Naive B cell (primary cell): ENCODE measurements around the gene CTSD. TPM values are rescaled to one million over a fixed set of nuclear protein-coding genes. Genes with fewer than 3 reads are reported as not detected.

Experiments
- ATAC-seq, 2 donors: fragments of 150-1000 bp; cut with Tn5 transposase; 2 replicates each; pipeline ENCODE4 v1.10.0; 2021; ENCODE audit warnings: low read depth in 2 of 2, mild to moderate bottlenecking in 2 of 2, moderate library complexity in 2 of 2
- DNase-seq: peaks from one replicate; pipeline ENCODE4 v3.0.0; 2022
- H3K27ac Mint-ChIP-seq, 6 donors: one replicate each; pipeline ENCODE4 v1.8.0; 2020 to 2022; ENCODE audit warnings: mild to moderate bottlenecking in 6 of 6, mixed read lengths in 6 of 6, moderate library complexity in 5 of 6, inconsistent platforms in 2 of 6
- H3K27me3 Mint-ChIP-seq, 3 donors: one replicate each; pipeline ENCODE4 v1.8.0; 2021 to 2022; ENCODE audit warnings: mixed read lengths in 3 of 3, mild to moderate bottlenecking in 1 of 3
- H3K36me3 Mint-ChIP-seq, 2 donors: one replicate each; pipeline ENCODE4 v1.8.0; 2020 to 2022; ENCODE audit warnings: mixed read lengths in 2 of 2, inconsistent platforms in 1 of 2, mild to moderate bottlenecking in 1 of 2
- H3K4me1 Mint-ChIP-seq, 3 donors: one replicate each; pipeline ENCODE4 v1.8.0; 2020 to 2022; ENCODE audit warnings: mixed read lengths in 3 of 3, inconsistent platforms in 1 of 3, mild to moderate bottlenecking in 1 of 3, moderate library complexity in 1 of 3
- H3K4me3 Mint-ChIP-seq, 8 donors: one replicate each; pipeline ENCODE4 v1.8.0; 2020 to 2022; ENCODE audit warnings: mild to moderate bottlenecking in 8 of 8, mixed read lengths in 8 of 8, moderate library complexity in 8 of 8, inconsistent platforms in 2 of 8
- H3K9me3 Mint-ChIP-seq, 7 donors: one replicate each; pipeline ENCODE4 v1.8.0; 2020 to 2022; ENCODE audit warnings: mixed read lengths in 7 of 7, mild to moderate bottlenecking in 5 of 7, inconsistent platforms in 2 of 7, moderate library complexity in 1 of 7
- polyA plus RNA-seq, 6 donors: library from polyadenylated mRNA; unstranded; fragments of 300-500 nt; fragmentation: Illumina TruSeq; gene quantifications; one replicate each; pipeline ENCODE4 v1.2.3, GENCODE V29; 2021; ENCODE audit warnings: low read depth in 6 of 6

The CTSD gene
- polyA plus RNA-seq, 6 donors from 2014 or later, result 40.6 to 59.5 (median 51.8) TPM

DNA sequence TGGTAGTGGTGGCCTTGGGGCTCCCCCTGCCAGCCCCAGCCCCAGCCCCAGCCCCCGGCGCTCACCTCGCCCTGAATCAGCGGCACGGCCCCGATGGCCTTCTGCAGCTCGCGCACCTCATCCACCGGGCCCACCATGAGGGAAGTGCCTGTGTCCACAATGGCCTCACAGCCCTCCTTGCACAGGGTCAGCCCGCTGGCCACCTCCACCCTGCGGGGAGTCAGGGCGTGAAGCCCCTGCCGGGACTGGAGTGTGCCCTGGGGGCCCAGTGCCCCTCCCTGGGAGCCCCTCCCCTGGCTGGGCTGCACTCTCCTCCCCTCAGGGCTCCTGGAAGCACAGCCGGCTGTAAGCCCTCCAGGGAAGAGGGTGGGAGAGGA, 9.8 kb downstream of the CTSD start:
- no peak overlapping the region for H3K4me3 Mint-ChIP-seq
- H3K36me3 Mint-ChIP-seq, result peaks cover 0 to 26% of the 10 kb centered on the region in 2 donors
- H3K9me3 Mint-ChIP-seq, result no peaks in the 10 kb centered on the region
- H3K4me1 Mint-ChIP-seq, result peaks cover 14 to 33% (median 19%) of the 10 kb centered on the region in 3 donors
- no peak overlapping the region for H3K27ac Mint-ChIP-seq
- peaks cover 8 to 24% (median 17%) of the 10 kb centered on the region in 3 donors for H3K27me3 Mint-ChIP-seq
- no peak for ATAC-seq
- DNase-seq, result no peak

DNA sequence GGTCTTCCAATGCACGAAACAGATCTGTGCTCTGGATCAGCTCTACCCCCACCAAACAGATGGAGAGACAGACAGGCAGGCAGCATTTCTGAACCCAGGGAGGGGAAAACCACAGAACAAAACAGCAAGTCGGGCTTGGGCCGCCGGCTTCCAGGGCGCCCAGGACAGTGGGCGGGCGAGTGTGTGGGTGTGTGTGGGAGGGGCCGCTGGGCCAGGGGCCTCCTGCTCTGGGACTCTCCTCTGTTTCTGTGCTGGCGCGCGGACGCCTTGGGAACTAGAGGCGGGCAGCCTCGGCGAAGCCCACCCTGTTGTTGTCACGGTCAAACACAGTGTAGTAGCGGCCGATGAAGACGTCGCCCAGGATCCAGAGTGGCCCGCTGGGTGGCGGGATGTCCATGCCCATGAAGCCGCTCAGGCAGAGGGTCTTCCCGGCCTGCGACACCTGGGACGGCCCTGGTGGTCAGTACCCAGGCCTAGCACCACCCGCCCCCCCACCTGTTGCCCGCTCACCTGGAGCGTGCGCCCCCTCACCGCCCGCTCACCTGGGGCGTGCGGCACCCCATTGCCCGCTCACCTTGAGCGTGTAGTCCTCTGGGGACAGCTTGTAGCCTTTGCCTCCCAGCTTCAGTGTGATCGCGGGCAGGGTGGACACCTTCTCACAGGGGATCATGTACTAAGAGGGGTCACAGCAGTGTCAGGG, 10.3 kb downstream of the CTSD start:
- ATAC-seq (no peak), DNase-seq (no peak)
- Mint-ChIP-seq H3K27ac (peak overlapping the region in 1 of 6 donors; percentile 7), H3K4me1 (peaks cover 8 to 28% (median 19%) of the 10 kb centered on the region in 3 donors), H3K4me3 (no peak overlapping the region), H3K36me3 (peaks cover 0 to 26% of the 10 kb centered on the region in 2 donors), H3K9me3 (no peaks in the 10 kb centered on the region), H3K27me3 (peaks cover 8 to 24% (median 17%) of the 10 kb centered on the region in 3 donors)

DNA sequence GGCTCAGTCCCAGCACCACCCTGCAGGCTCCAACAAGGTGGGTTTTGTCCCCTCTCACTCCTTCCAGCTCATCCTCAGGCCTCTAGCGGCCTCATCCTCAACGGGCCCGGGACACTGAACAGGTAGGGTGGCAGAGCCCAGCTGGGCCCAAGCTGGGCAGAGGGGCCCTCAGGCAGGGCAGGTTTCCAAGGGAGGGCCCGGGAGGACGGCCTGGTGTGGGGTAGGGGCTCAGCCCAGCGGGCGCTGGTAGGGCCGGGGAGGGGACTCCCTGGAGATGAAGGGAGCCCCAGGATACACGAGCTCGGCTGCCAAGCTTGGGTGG, 10.9 kb downstream of the CTSD start:
- Mint-ChIP-seq H3K4me1 (peaks cover 3 to 24% (median 19%) of the 10 kb centered on the region in 3 donors), H3K27me3 (peaks cover 8 to 24% (median 17%) of the 10 kb centered on the region in 3 donors), H3K4me3 (no peak overlapping the region), H3K9me3 (no peaks in the 10 kb centered on the region), H3K27ac (no peak overlapping the region), H3K36me3 (peaks cover 0 to 26% of the 10 kb centered on the region in 2 donors)
- DNase-seq (no peak), ATAC-seq (no peak)

DNA sequence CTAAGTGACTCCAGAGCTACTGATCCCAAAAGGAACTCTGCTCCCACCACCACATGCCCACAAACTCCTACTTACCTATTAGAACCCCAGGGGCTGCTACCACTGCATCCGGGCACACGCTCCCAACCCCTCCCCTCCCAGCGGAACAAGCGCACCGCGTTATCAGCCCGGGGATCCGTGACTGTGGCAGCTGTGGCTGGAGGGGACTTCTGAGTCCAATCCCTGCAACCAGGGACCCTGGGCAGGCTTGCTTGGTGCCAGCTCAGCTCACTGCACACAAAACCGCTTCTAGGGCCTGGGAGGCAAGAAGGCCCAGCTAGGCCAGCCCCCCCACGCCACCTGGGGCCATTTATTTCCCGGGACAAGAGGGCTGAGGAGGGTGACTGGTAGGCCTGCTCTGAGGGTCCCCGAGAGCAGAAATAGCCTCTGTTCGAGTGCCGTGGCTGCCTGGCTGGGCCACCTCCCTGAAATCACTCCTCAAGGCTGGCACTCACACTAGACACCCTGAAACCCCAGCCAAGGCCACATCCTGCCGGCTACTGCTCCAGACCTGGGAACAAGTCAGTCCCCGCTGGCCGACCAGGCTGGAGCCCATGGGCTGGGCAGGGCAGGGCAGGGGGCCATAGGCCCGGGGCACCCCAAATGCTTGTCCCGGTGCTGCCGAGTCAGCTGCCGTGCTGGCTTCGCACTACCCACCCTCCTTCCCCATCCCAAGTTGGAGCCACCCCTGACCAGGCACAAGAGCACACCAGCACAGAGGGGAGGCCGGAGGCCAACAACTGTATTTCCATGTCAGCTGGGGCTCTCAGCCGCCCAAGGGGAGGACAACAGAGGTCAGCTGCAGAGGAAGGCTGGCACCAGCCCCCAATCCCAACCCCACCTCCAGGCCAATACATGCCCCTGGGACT, 11.5 kb downstream of the CTSD start:
- Mint-ChIP-seq H3K4me1 (peaks cover 0 to 19% (median 18%) of the 10 kb centered on the region in 3 donors), H3K27me3 (peaks cover 8 to 24% (median 17%) of the 10 kb centered on the region in 3 donors), H3K9me3 (no peaks in the 10 kb centered on the region), H3K27ac (no peak overlapping the region), H3K4me3 (peak overlapping the region in 1 of 8 donors; percentile 7), H3K36me3 (peaks cover 0 to 26% of the 10 kb centered on the region in 2 donors)
- no peak for DNase-seq
- ATAC-seq, result no peak

DNA sequence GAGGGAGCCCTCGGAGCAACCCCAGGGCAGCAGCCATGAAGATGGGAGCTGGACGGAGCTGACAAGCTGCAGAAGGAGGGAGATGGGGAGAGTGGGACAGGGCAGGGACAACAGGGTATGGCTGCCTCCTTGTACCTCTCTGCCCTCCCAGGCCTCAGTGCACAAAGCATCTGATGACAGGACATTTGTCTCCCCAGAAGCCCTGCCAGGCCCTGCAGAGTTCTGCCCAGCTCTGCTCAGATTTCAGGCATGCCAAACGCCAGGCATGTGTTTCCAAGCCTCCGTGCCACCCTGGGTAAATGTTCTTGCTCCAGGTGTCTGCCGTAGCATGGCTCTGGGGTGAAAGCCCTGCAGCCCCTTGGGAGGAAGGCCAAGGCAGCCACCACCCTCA, 12.2 kb downstream of the CTSD start:
- ATAC-seq (no peak), DNase-seq (no peak)
- H3K27me3 Mint-ChIP-seq, result peaks cover 8 to 24% (median 17%) of the 10 kb centered on the region in 3 donors
- peak overlapping the region in 1 of 8 donors; percentile 7 for H3K4me3 Mint-ChIP-seq
- H3K27ac Mint-ChIP-seq, result no peak overlapping the region
- H3K36me3 Mint-ChIP-seq, result peaks cover 0 to 26% of the 10 kb centered on the region in 2 donors
- no peaks in the 10 kb centered on the region for H3K9me3 Mint-ChIP-seq
- H3K4me1 Mint-ChIP-seq, result peaks cover 0 to 19% (median 18%) of the 10 kb centered on the region in 3 donors

DNA sequence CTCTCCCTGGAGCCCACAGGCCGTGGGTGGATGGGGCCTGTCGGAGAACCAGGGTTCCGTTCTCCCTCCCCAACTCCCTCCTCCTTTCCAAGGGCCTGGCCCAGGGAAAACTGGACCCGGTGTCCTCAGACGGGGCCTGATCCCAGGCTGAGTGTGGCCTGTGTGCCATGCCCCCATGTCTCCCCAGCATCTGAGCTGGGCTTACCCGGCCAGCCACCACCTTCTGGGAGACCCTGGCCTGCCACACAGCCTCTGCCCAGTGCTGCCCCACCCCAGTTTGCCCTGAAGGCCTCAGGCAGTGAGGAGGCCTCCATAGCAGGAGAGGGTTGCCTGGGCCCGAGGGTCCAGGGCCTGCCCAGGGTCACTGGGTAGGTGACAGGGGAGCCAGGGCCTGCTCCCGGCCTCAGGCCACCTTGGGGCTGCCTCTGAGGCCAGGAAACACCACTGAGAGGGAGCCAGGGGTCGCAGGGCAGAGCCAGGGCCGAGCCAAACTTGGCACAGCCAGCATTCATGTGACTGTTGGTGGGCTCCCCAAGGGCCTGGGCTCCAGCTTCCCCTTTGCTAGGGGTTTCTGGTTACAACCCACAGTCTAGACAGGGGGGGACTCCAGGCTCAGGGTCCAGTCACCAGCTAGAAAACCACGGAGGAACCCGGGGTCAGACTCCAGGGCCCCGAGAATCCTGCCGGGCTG, 12.7 kb downstream of the CTSD start:
- no peak overlapping the region for H3K4me3 Mint-ChIP-seq
- DNase-seq (no peak), ATAC-seq (no peak)
- peak overlapping the region in 1 of 6 donors; percentile 24 for H3K27ac Mint-ChIP-seq
- peaks cover 0 to 24% of the 10 kb centered on the region in 2 donors for H3K36me3 Mint-ChIP-seq
- H3K27me3 Mint-ChIP-seq, result peaks cover 8 to 24% (median 17%) of the 10 kb centered on the region in 3 donors
- H3K9me3 Mint-ChIP-seq, result peaks cover 0 to 4% (median 2%) of the 10 kb centered on the region in 7 donors
- peaks cover 0 to 22% (median 18%) of the 10 kb centered on the region in 3 donors for H3K4me1 Mint-ChIP-seq

DNA sequence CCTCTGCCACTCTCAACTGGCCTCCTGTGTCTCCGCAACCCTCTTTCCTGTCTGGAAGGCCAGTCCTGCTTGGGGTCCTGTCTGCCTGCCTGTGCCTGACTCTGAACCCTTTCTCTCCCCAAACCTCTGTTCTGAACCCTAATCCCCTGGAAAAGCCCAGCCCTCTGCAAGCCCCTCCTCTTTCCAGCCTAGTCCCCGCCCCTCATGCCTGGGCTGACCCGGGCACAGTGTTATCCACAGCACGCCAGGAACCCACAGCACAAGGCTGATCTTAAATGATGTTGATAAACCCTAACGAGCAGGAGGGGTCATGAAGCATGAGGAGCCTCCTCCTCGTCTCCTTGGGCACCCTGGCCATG, 13.3 kb downstream of the CTSD start, which contains the start of gene IFITM10:
TSS of gene IFITM10 (minus strand) at position 115 of the 359 bp plus-strand sequence. CDS start 153 bp downstream, outside the sequence.
- ATAC-seq (no peak), DNase-seq (no peak)
- Mint-ChIP-seq H3K4me1 (peaks cover 0 to 23% (median 18%) of the 10 kb centered on the region in 3 donors), H3K4me3 (peak within 1 kb of the TSS in 1 of 8 donors; percentile 5), H3K36me3 (peaks cover 0 to 19% of the 10 kb centered on the region in 2 donors), H3K27ac (peak within 1 kb of the TSS in 2 of 6 donors; percentile 24 to 83), H3K9me3 (peaks cover 0 to 7% (median 2%) of the 10 kb centered on the region in 7 donors), H3K27me3 (peaks cover 8 to 24% (median 17%) of the 10 kb centered on the region in 3 donors)

DNA sequence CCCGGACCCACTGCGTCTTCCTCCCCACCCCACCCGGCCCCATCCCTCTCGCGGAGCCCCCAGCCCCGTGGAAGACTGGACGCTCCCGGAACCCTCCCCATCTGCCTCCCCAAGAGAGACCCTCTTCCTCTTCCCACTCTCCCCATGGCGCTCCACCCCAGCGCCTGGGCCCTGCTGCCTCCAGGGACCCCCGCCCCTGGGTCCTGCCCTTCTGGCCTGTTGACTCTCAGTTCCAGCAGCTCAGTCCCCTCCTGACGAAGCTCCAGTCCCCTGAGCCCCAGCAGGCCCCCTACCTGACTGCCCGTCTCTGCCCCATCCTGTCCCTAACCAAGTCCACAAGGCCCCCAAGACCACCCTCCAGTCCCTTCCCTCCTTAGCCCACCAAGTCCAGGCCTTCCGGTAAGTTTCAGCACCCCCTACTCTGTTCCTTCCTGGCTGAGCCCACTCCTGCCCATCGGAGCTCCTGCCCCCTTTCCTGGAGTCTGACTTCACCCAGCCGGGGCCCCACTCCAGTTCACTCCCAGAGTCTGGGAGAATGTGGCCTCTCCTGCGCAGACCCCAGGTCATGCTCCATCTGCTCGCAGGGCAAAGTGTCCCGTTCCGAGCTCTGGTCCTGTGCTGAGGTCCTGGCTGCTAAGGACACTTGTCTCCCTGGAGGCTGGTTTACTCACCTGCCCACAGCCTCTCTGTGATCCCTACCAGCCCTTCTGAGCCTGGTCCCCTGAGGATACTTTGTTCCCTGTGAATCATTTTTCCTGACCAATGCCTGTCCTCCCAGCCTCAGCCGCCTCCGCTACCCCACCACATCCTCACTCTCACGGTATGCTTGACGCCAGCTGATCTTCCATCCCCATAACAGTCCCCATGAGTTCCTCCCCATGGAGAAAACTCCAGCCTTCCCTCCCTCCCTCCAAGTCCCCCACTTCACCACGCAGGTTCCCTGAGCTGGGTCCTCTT, 14.1 kb downstream of the CTSD start:
- peaks cover 0 to 18% of the 10 kb centered on the region in 2 donors for H3K36me3 Mint-ChIP-seq
- H3K27me3 Mint-ChIP-seq, result peaks cover 8 to 24% (median 17%) of the 10 kb centered on the region in 3 donors
- peaks cover 0 to 9% (median 2%) of the 10 kb centered on the region in 7 donors for H3K9me3 Mint-ChIP-seq
- no peak for DNase-seq
- H3K4me3 Mint-ChIP-seq, result peak overlapping the region in 1 of 8 donors; percentile 5
- H3K27ac Mint-ChIP-seq, result peak overlapping the region in 1 of 6 donors; percentile 24
- H3K4me1 Mint-ChIP-seq, result peaks cover 0 to 21% (median 18%) of the 10 kb centered on the region in 3 donors
- ATAC-seq, result no peak

DNA sequence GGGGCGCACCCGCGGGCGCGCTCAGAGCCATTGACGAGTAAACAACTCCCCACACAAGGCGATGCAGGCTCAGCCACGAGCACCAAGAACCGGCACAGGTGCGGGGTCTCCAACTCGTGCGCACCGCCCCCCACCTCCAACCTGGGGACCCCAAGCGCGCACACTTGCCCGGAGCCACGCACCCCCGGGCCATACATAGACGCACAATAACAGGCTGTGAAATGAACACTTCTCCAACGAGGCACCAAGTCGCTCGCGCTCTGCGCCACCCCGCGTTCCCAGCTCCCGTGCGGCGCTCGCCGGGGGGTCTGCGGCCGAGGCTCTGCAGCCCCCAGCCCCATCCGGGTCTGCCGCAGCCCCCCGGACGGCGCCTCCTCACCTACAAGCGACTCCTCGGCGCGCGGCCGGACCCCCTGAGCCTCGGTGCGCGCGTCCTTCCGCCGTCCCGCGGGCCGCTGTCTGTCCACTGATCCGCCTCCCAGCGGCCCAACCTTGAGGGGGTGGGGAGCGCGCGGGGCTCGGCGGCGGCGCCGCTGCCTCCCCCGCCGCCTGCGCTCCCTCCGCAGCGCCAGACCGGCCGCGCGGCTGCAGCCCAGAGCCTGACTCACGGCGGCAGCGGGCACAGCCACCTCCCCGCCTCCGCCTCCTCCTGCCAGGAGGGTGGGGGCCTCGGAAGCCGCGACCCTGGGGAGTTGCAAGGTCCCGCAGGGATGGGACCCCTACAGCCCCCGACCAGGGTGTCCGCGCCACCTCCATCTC, 14.9 kb downstream of the CTSD start:
- Mint-ChIP-seq H3K27me3 (peaks cover 8 to 24% (median 17%) of the 10 kb centered on the region in 3 donors), H3K36me3 (peaks cover 0 to 18% of the 10 kb centered on the region in 2 donors), H3K4me3 (no peak overlapping the region), H3K9me3 (peaks cover 0 to 9% (median 2%) of the 10 kb centered on the region in 7 donors), H3K4me1 (peaks cover 0 to 16% (median 14%) of the 10 kb centered on the region in 3 donors), H3K27ac (no peak overlapping the region)
- ATAC-seq (no peak), DNase-seq (no peak)

DNA sequence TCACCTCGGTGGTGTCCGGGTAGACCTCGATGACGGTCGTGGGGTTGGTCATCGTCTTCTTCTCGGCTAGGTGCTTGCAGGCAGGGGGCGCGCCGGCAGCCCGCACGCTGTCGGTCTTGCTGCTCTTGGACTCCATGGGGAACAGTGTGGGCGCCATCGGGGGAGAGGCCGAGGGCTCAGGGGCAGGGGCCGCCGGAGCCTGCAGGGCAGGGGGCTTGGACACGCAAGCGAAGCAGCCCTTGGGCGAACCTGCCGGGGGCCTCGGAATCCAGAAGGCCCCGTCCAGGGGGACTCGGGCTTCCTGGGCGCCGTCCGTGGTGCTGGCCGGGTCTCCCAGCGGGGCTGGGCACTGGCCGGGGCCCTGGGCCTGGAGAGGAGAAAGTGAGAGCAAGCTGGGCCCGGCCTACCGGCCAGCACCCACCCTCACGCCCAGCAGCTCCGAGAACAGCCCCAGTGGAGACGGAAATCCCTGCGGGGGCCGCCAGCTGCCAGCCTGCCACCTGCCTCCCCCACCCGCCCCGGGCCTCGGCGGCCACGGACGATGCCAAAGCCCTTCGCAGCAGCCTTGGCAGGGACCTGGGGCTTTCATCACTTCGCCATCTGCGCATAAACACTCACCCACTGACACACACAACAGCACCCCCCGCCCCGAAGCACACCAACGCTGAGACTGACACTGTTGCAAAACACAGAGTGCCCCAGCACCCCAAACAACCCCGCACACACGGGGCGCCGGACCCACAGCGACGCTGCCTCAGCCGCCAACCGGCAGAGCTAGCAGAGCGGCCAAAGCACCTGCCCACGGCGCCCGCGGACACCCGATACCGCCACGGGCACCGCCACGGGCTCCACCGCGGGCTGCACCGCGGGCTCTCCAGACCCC, 15.7 kb downstream of the CTSD start:
- ATAC-seq (no peak), DNase-seq (no peak)
- H3K4me3 Mint-ChIP-seq, result no peak overlapping the region
- H3K4me1 Mint-ChIP-seq, result peaks cover 0 to 14% (median 14%) of the 10 kb centered on the region in 3 donors
- peaks cover 0 to 14% of the 10 kb centered on the region in 2 donors for H3K36me3 Mint-ChIP-seq
- H3K9me3 Mint-ChIP-seq, result peaks cover 0 to 9% (median 2%) of the 10 kb centered on the region in 7 donors
- peaks cover 8 to 24% (median 17%) of the 10 kb centered on the region in 3 donors for H3K27me3 Mint-ChIP-seq
- no peak overlapping the region for H3K27ac Mint-ChIP-seq
